ENCODE data around the gene PLCL1.

DNA sequence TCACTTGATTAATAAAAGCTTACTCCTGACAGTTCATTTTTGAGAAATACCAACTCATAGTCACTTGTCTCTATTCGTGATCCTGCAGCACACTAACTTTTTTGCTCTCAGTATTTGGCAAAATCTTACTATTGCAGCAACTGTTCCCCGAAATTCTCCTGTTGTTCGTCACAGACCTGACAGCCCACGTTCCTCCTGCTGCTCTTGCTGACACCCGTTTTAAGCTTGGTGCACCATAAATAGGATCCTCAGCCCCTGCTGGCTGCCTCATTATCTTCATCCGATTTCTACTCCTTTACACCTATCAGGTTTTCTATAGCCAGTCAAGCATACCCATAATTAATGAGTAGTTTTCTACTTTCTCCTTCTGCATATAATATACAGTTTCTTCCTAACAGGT lies 368.8 kb downstream of the PLCL1 start:
- TF ChIP-seq, protein P1, sequence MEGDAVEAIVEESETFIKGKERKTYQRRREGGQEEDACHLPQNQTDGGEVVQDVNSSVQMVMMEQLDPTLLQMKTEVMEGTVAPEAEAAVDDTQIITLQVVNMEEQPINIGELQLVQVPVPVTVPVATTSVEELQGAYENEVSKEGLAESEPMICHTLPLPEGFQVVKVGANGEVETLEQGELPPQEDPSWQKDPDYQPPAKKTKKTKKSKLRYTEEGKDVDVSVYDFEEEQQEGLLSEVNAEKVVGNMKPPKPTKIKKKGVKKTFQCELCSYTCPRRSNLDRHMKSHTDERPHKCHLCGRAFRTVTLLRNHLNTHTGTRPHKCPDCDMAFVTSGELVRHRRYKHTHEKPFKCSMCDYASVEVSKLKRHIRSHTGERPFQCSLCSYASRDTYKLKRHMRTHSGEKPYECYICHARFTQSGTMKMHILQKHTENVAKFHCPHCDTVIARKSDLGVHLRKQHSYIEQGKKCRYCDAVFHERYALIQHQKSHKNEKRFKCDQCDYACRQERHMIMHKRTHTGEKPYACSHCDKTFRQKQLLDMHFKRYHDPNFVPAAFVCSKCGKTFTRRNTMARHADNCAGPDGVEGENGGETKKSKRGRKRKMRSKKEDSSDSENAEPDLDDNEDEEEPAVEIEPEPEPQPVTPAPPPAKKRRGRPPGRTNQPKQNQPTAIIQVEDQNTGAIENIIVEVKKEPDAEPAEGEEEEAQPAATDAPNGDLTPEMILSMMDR (conservative IDR thresholded peaks at IDR 0.05): no peak
- TF ChIP-seq ZFX (IDR thresholded peaks at IDR 0.05): no peak
